C4-2B (cell line): Measurements from ENCODE around the gene NECTIN2.

Source experiments
- H3K27ac ChIP-seq: fragments of 450-650 bp; 2 replicates; pipeline ENCODE4 v1.5.1; 2017
- CTCF ChIP-seq: fragments of 450-650 bp; conservative IDR thresholded peaks from 2 replicates; pipeline ENCODE4 v1.5.1; 2017; ENCODE audit warnings: mild to moderate bottlenecking
- ZFX ChIP-seq: fragments of 450-650 bp; IDR thresholded peaks from 2 replicates; pipeline ENCODE4 v1.6.1; 2017

The NECTIN2 gene

GRCh38 chr19:44845612-44846454 is at the start of gene NECTIN2:
NECTIN2 (plus strand) TSS chr19:44846297; CDS start chr19:44846526, 229 bp downstream.
- H3K27ac ChIP-seq, result peak within 1 kb of the TSS; percentile 76

DNA sequence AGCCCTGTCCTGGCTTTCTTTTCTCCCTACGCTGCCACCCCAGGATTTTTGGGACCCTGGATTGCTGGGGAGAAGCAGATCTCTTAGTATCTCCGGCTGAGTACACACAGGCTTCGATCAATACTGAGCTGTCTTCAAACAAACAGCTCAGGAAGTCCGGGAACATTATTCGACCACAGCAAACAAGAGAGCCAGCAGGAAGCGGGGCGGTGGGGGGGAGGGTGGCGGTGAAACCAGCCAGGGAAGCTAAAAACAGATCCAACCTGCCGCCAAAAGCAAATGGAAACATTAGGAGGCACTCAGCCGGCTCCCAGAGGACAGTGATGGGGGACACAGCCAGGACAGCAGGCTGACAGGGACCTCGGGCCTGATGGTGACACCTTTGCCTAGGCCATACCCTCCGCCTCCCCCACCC is 49.4 kb upstream of the NECTIN2 start:
- peak overlapping the region; percentile 76 for H3K27ac ChIP-seq

More at GRCh38 chr19:44845612-44846454, at the start of gene NECTIN2:
- TF ChIP-seq CTCF, result 0 out of 2 replicates have a peak, but pooled peaks have one; percentile 9
- TF ChIP-seq ZFX, result no peak

DNA sequence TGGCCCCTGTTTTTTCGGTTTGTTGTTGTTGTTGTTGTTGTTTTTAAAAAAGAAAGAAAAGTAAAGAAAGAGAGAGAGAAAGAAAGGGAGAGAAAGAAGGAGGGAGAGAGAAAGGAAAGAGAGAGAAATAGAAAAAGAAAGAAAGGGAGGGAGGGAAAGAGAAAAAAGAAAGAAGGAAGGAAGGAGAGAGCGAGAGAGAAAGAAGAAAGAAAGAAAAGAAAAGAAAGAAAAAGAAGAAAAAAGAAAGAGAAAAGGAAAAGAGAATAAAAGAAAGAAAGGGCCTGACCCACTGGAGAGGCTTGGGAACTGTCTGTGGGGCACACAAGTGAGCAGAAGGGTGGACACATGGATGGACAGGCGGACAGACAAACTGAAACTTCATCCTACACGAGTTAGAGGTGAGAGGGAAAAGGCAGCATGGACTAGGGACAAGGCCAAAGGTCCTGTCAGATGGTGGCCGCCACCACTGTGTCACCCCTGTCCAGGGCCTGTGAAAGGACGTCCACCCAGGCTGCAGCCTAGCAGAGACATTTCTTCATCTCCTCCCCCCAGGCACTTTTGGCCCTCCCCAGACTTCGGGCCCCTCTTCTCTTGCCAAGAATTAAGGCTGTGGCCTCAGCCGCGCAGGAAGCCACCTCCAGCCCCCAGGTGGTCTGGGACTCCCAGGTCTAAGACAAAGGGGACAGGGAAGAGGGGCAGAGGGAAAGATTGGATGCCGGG is 46.3 kb upstream of the NECTIN2 start:
- H3K27ac ChIP-seq, result no peak overlapping the region; the same call in 1 of the 2 replicates
- TF ChIP-seq ZFX, result no peak
- no peak for TF ChIP-seq CTCF

More for the DNA sequence above, 49.4 kb upstream of the NECTIN2 start:
- TF ChIP-seq ZFX (no peak), CTCF (no peak)

GRCh38 chr19:44800461-44800860 is 45.6 kb upstream of the NECTIN2 start:
- no peak overlapping the region; the same call in 1 of the 2 replicates for H3K27ac ChIP-seq
- TF ChIP-seq CTCF (peak; percentile 65), ZFX (no peak)

DNA sequence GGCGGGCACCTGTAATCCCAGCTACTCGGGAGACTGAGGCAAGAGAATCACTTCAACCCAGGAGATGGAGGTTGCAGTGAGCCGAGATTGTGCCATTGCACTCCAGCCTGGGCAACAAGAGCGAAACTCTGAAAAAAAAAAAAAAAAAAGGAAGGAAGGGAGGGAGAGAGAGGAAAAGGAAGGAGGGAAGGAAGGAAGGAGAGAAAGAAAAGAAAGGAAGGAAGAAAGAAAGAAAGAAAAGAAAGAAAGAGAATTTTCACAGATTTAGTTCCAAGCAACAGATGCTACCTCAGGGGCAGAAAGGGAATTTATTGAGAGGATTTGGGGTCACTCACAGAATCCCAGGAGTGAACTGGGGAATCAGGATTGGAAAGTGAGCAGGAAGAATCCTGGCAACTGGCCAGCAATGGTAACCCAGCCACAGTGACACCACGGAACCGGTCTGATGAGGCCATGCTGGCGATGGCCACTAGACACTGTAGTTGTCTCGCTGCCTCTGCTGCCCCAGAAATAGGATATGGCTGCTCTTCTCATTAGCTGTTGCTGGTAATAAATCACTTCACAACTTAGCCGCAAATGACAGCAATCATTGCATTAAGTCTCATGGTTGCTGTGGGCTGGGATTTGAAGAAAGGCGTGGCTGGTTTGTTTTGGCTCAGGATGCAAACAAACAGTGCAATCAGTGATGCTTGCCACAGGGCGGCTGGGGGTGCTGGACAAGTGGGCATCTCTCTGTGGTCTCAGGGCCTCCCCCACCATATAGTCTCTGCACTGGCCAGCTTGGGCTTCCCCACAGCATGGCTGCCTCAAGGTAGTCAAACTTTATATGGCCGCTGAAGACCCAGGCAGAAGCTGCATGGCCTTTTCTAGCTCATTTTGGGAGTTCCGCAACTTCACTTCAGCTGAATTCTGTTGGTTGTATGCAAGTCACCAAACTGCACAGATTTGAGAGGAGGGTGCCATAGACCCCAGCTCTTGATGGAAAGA is 42.4 kb upstream of the NECTIN2 start:
- TF ChIP-seq CTCF, result no peak
- no peak for TF ChIP-seq ZFX
- peak overlapping the region; percentile 43 for H3K27ac ChIP-seq

DNA sequence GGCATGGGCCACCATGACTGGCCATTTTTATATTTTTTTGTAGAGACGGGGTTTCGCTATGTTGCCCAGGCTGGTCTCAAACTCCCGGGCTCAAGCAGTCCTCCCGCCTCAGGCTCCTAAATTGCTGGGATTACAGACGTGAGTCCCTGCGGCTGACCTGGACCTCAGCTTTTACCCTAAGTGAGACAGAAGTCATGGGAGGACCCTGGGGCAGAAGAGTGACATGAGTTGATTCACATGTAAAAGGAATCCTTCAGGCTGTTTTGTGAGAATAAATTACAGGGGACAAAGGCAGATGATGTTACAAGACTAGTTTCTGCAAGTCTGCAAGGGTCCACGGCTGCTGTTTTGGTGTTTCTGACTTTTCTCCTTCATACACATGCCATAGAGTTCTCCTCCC is 39.8 kb upstream of the NECTIN2 start:
- no peak for TF ChIP-seq CTCF
- no peak for TF ChIP-seq ZFX

More for the DNA sequence above, 39.8 kb upstream of the NECTIN2 start:
- peak overlapping the region; percentile 61 for H3K27ac ChIP-seq
